ENCODE measurements around the gene C16orf92. TPM values are rescaled to one million over a fixed set of nuclear protein-coding genes. Genes with fewer than 3 reads are reported as not detected.

The C16orf92 gene
- total RNA-seq, 1 experiment from 2014 or later = not detected

DNA sequence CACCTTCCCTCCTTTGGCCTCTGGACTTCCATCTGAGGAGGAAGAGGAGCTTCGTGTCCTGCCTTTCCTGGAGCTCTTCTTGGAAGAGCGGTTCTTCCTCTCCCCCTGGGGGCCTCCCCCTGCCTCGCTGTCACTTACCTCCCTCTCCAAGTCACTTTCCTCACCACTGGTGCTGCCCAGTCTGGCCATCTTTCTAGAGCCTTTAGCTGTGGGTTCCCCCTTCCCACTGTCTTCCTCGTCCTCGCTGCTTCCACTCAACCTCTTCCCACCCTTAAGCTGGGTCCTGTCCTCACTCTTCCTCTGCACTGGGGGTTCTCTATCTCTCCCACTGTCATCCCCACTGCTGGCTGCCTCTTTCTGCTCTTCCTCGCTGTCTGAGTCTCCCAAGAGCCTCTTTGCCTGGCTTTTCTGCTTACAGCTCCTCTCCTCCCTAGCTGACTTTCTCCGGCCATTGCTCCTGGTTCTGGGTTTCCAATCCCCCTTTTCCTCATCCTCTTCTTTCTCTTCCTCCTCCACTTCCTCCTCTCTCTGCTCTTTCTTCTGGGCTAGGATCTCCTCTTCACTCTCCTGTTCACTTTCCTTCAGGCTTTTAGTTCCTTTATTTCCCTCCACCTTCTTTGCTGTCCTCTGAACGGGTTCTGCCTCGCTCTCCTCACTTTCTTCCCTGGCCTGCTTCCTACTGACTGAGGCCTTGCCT, 28.9 kb upstream of the C16orf92 start:
- DNase-seq (ENCODE audit: low read depth, low spot score) = no peak
- in situ Hi-C loops (cut with HindIII; ENCODE audit: low pct_unique_long_range_greater_than_20kb, low sequenced_read_pairs) = no loop called here
- TSS peak; percentile 96 for BruUV-seq (replicated peaks)
- TF ChIP-seq SIN3A (IDR thresholded peaks at IDR 0.05; ENCODE audit: borderline replicate concordance, insufficient read depth, low read depth, low read length) (no peak), POLR2AphosphoS5 (IDR thresholded peaks at IDR 0.05; ENCODE audit: low read depth, low read length) (no peak; the same call in 1 of the 2 replicates), TCF7L2 (IDR thresholded peaks at IDR 0.05; ENCODE audit: low read depth, low read length) (no peak)
- TF ChIP-seq, protein P1, sequence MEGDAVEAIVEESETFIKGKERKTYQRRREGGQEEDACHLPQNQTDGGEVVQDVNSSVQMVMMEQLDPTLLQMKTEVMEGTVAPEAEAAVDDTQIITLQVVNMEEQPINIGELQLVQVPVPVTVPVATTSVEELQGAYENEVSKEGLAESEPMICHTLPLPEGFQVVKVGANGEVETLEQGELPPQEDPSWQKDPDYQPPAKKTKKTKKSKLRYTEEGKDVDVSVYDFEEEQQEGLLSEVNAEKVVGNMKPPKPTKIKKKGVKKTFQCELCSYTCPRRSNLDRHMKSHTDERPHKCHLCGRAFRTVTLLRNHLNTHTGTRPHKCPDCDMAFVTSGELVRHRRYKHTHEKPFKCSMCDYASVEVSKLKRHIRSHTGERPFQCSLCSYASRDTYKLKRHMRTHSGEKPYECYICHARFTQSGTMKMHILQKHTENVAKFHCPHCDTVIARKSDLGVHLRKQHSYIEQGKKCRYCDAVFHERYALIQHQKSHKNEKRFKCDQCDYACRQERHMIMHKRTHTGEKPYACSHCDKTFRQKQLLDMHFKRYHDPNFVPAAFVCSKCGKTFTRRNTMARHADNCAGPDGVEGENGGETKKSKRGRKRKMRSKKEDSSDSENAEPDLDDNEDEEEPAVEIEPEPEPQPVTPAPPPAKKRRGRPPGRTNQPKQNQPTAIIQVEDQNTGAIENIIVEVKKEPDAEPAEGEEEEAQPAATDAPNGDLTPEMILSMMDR (IDR thresholded peaks at IDR 0.05) = no peak
- TF ChIP-seq, protein P2, sequence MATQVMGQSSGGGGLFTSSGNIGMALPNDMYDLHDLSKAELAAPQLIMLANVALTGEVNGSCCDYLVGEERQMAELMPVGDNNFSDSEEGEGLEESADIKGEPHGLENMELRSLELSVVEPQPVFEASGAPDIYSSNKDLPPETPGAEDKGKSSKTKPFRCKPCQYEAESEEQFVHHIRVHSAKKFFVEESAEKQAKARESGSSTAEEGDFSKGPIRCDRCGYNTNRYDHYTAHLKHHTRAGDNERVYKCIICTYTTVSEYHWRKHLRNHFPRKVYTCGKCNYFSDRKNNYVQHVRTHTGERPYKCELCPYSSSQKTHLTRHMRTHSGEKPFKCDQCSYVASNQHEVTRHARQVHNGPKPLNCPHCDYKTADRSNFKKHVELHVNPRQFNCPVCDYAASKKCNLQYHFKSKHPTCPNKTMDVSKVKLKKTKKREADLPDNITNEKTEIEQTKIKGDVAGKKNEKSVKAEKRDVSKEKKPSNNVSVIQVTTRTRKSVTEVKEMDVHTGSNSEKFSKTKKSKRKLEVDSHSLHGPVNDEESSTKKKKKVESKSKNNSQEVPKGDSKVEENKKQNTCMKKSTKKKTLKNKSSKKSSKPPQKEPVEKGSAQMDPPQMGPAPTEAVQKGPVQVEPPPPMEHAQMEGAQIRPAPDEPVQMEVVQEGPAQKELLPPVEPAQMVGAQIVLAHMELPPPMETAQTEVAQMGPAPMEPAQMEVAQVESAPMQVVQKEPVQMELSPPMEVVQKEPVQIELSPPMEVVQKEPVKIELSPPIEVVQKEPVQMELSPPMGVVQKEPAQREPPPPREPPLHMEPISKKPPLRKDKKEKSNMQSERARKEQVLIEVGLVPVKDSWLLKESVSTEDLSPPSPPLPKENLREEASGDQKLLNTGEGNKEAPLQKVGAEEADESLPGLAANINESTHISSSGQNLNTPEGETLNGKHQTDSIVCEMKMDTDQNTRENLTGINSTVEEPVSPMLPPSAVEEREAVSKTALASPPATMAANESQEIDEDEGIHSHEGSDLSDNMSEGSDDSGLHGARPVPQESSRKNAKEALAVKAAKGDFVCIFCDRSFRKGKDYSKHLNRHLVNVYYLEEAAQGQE (IDR thresholded peaks at IDR 0.05; ENCODE audit: insufficient read depth in 1 of 2, low read depth in 2 of 2, low read length in 1 of 2) = no peak
- peak overlapping the region; percentile 100 for H3K27ac ChIP-seq (ENCODE audit: low read length)
- H3K9me3 ChIP-seq (ENCODE audit: control insufficient read depth, insufficient read depth, low read depth, low read length) = no peaks in the 10 kb centered on the region
- H3K36me3 ChIP-seq (ENCODE audit: control insufficient read depth, insufficient read depth, low read length) = peaks cover 8% of the 10 kb centered on the region
- ChIA-PET POLR2A (interaction anchor here (0.7 kb wide), 1 partner anchor 56 kb away, joined by 5 read pairs; no protein-coding TSS in a partner anchor), CTCF (interaction anchor here (0.6 kb wide), 1 partner anchor 179 kb away, joined by 5 read pairs; no protein-coding TSS in a partner anchor)
- peak overlapping the region in 1 of 2 experiments; percentile 98; a peak in 2 of 4 replicates for H3K4me3 ChIP-seq (ENCODE audit: low read depth in 2 of 2, low read length in 2 of 2)
- intact Hi-C loops (cut with micrococcal nuclease; ENCODE audit: unreplicated experiment) = no loop called here
- ATAC-seq = no peak
- H3K4me1 ChIP-seq (ENCODE audit: control insufficient read depth, insufficient read depth, low read length) = peaks cover 31% of the 10 kb centered on the region
- H3K27me3 ChIP-seq (ENCODE audit: control insufficient read depth, insufficient read depth, low read length) = no peaks in the 10 kb centered on the region

DNA sequence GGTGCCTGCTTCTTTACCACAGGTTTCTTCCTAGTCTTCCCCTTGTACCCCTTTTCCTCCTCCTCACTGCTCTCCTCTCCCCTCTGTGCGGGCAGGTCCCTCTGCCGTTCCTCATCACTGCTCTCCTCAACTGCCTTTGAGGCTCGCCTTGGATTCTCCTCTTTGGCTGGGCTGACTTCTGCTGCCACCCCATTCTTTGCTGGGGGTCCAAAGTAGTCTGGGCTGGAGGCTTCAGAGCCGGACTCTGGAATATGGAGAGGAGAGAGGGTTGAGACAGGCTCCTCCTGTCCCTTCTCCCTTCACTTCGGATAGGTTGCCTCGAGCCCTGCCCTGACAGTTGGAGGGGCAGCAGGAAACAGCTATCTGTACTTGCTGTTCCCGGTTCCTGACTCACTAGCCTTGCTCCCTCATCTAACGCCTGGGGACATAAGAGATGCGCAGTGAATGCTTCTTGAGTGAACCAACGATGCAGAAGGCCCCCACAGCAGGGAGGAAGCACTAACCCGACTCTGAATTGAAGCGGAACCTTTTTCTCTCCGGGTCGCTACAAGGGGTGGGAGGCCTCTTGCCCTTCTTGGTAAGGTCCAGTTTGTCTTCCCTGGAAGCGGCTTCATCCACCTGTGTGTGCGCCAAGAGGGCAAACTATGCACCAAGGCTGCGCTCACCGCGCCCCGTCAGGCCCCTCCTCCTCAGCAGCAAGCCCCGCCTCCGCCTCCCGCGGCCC, 28.2 kb upstream of the C16orf92 start:
- no peak for DNase-seq (ENCODE audit: low read depth, low spot score)
- CTCF ChIA-PET = interaction anchor here (0.5 kb wide), 1 partner anchor 179 kb away, joined by 3 read pairs; no protein-coding TSS in a partner anchor
- no peaks in the 10 kb centered on the region for H3K9me3 ChIP-seq (ENCODE audit: control insufficient read depth, insufficient read depth, low read depth, low read length)
- H3K36me3 ChIP-seq (ENCODE audit: control insufficient read depth, insufficient read depth, low read length) = peaks cover 8% of the 10 kb centered on the region
- BruUV-seq (replicated peaks) = no TSS peak
- ATAC-seq = peak; percentile 59
- peaks cover 31% of the 10 kb centered on the region for H3K4me1 ChIP-seq (ENCODE audit: control insufficient read depth, insufficient read depth, low read length)
- POLR2A ChIA-PET = no interaction called here
- TF ChIP-seq, protein P2 (IDR thresholded peaks at IDR 0.05; ENCODE audit: insufficient read depth in 1 of 2, low read depth in 2 of 2, low read length in 1 of 2) = no peak
- TF ChIP-seq, protein P1 (IDR thresholded peaks at IDR 0.05) = no peak
- TF ChIP-seq TCF7L2 (IDR thresholded peaks at IDR 0.05; ENCODE audit: low read depth, low read length) (no peak), POLR2AphosphoS5 (IDR thresholded peaks at IDR 0.05; ENCODE audit: low read depth, low read length) (no peak), SIN3A (IDR thresholded peaks at IDR 0.05; ENCODE audit: borderline replicate concordance, insufficient read depth, low read depth, low read length) (no peak)
- H3K4me3 ChIP-seq (ENCODE audit: low read depth in 2 of 2, low read length in 2 of 2) = peak overlapping the region; percentile 72 to 98
- in situ Hi-C loops (cut with HindIII; ENCODE audit: low pct_unique_long_range_greater_than_20kb, low sequenced_read_pairs) (no loop called here), intact Hi-C loops (cut with micrococcal nuclease; ENCODE audit: unreplicated experiment) (no loop called here)
- no peaks in the 10 kb centered on the region for H3K27me3 ChIP-seq (ENCODE audit: control insufficient read depth, insufficient read depth, low read length)
- H3K27ac ChIP-seq (ENCODE audit: low read length) = peak overlapping the region; percentile 100
